Measurements from ENCODE around the gene PNPLA7. TPM values are rescaled to one million over a fixed set of nuclear protein-coding genes. Genes with fewer than 3 reads are reported as not detected.

The PNPLA7 gene
- total RNA-seq, 1 donor, result 11.6 TPM

DNA sequence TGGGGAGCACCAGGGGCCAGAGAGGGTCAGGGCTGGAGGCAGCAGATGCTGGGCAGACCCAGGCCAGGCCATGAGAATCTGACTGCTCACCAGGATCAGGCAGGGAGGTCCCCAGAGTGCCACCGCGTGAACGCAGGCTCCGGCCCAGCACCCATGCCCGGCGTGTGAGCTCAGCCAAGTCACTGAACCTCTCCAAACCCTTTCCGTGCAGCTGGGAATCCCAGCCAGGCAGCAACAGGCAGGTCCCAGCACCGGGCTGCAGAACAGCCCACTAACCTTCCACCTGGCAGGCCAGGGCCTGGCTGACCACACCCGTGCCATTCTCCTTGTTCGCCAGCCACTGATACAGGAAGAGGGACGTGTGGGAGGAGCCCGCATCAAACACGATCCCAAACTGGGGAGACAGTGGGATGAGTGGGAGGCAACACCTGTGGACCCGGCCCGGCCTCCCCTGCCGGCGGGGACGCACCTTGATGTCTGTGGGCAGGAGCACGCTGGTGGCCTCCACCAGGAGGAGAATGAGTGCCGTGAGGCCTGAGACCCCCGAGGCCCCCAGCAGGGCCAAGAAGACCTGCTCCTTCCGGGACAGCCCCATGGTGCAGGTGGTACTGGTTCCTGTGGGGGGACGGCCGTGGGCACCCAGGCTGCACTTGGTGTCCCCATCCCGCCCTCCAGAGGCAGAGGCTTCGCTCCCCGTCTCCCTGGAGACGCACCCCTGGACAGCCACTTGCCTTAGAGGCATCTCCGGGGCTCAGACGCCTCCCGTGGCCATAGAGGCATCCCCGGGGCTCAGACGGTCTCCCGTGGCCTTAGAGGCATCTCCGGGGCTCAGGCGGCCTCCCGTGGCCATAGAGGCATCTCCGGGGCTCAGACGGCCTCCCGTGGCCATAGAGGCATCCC is 112.3 kb downstream of the PNPLA7 start:
- DNase-seq (ENCODE audit: low read depth in 2 of 3, low spot score in 2 of 3), result no peak

DNA sequence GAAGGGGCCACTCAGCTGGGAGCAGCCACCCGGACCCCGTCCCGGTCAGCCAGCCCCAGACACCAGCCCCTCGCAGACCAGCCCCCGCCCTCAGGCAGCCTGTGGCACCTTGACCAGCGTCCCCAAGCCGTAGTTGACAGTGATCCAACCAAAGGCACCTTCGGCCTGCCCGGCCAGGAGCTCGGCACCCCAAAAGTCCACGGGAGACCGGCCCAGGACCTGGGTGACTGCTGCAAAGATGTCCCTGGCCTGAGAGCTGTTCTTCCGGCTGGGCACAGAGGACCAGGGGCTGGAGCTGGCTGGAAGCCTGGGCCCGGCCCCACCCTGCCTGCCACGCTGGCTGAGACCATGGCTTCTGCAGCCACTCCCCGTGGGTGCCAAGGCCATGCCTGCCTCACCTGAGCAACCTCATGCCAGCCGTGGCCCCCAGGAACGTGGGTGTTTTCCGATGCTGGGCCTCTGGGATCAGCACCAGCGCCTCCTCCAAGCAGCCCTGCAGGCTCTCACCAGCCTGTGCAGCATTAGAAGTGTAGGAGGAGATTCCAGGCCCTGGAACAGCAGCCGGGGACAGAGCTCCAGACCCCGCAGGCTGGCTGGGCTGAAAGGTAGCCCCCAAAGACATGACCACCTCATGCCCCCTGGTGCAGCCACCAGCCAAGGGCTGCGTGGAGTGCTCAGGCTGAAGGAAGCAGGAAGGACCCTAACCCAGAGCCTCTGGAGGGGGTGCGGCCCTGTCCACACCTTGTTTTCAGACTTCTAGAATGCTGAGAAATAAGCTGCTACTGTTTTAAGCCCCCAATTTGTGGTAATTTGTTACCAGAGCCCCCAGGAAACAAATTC is 113.2 kb downstream of the PNPLA7 start:
- DNase-seq (ENCODE audit: low read depth in 2 of 3, low spot score in 2 of 3), result no peak

DNA sequence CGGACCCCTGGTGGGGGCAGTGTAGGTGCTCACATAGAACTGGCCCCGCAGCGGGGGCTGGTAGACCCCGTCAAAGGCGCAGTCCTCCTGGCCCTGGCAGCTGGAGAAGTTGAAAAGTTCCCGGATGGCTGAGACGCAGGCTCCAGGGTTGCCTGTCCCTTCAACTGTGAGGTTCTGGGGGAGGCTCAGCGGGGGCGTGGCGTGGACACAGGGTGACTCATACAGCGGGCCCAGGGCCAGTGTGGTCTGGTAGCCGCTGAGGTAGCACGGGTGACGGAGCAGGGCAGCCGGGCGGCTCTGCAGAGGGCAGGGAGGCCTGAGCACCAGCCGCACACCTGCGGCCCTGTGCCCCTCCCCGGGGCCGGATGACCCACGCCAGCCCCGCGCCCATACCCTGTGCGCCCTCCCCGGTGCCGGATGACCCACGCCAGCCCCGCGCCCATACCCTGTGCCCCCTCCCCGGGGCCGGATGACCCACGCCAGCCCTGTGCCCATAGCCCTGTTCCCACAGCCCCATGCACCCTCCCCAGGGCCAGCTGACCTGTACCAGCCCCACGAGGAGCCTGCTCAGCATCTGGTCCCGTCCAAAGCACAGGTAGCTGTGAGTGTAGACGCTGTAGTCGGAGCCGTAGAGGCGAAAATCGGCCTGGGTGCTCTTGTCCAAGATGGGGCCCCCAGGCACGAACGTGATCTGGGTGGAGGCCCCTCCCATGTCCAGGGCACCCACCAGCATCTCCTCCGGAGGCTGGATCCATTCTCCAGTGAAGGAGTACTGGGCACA is 114.0 kb downstream of the PNPLA7 start:
- DNase-seq (ENCODE audit: low read depth in 2 of 3, low spot score in 2 of 3), result peak in 1 of 3 donors; percentile 50

DNA sequence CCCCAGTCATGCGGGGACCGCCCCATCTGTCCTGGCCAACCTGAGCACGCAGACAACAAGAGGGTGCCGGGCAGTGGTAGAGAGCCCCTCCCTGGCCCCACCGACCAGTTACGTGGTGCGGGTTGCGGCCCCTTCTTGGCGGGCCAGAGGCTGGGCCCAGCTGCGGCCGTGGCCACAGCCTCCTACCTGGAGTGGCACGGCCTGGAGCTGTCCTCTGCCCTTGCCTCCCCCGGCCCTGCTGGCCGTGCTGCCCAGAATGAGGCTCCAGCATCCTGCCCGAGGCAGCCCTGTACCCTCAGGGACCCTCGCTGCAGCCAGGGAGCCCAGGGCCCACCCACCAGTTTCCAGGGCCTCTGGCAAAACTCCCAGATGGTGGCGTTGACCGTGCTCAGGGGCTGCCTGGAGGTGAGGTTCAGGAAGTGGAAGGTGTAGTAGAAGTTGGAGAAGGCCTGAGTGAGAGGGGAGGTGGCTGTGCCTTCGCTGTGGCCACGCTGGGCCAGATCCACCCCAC is 114.8 kb downstream of the PNPLA7 start:
- no peak for DNase-seq (ENCODE audit: low read depth in 2 of 3, low spot score in 2 of 3)

DNA sequence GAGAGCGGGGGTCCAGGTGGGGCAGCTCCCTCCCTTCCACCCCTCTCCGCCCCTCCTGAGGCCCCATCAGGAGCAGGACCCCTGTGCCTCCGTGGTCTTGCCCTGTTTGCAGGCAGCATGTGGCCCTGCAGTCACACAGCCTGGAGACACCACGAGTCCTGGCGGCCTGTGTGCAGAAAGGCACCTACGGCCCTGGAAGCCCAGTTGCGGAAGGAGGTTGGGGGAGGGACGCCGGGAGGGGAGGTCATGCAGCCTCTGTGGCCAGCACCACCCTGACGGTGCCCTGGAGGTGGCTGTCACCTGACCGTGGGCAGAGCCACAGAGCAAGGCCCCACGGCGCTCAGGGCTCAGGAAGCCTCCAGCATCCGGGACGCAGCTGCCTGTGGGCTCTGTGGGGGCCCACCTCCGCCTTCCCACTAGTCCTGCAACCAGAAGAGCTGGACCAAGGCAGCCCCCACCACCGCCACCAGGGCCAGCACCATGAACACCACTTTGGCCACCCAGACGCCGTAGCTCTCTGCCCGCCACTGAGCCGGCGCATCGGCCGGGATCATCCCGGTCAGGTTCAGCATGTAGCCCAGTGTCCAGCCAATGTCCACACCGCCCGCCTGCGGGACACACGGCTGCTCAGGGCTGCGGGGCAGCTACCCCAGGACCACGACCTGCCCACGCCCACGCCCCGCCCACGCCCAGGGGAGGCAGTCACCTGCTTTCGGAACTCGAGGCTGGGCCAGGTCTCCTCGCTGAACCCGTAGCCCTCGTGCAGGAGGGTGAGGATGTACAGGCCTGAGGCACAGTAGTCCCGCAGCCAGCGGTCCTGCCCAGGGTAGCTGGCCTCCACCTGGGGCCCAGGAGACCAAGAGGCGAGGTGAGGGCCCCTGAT is 115.5 kb downstream of the PNPLA7 start:
- DNase-seq (ENCODE audit: low read depth in 2 of 3, low spot score in 2 of 3), result peak in 1 of 3 donors; percentile 62

DNA sequence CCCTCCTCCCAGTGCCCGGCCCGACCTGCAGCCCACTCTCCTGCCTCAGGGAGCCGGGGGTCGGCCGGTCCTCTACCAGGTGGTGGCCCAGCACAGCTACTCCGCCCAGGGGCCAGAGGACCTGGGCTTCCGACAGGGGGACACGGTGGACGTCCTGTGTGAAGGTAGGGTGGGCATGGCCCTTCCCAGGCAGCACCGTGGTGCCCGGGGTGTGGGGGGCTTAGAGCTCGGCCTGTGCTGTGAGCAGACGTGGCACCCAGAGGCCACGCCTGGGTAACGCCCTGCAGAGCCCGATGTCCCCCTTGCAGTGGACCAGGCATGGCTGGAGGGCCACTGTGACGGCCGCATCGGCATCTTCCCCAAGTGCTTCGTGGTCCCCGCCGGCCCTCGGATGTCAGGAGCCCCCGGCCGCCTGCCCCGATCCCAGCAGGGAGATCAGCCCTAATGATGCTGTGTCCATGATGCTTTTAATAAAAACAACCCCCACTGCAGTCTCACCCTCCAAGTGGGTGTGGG is 116.2 kb downstream of the PNPLA7 start:
- no peak for DNase-seq (ENCODE audit: low read depth in 2 of 3, low spot score in 2 of 3)

DNA sequence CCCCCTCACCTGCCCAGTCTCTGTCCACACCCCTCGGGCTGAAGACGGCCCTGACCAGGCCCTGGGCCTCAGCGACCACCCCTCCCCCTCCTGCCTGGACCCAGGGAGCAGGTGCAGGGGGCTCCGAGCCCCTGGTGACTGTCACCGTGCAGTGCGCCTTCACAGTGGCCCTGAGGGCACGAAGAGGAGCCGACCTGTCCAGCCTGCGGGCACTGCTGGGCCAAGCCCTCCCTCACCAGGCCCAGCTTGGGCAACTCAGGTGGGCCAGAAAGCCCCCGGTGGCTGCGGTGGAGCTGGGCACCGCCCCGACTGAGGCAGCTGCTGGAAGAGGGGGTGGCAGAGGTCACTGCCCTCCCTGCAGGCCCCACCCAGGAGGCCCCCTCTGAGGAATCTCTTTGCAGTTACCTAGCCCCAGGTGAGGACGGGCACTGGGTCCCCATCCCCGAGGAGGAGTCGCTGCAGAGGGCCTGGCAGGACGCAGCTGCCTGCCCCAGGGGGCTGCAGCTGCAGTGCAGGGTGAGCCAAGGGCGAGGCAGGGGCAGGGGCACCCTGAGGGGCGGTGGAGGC is 116.8 kb downstream of the PNPLA7 start:
- no peak for DNase-seq (ENCODE audit: low read depth in 2 of 3, low spot score in 2 of 3)

DNA sequence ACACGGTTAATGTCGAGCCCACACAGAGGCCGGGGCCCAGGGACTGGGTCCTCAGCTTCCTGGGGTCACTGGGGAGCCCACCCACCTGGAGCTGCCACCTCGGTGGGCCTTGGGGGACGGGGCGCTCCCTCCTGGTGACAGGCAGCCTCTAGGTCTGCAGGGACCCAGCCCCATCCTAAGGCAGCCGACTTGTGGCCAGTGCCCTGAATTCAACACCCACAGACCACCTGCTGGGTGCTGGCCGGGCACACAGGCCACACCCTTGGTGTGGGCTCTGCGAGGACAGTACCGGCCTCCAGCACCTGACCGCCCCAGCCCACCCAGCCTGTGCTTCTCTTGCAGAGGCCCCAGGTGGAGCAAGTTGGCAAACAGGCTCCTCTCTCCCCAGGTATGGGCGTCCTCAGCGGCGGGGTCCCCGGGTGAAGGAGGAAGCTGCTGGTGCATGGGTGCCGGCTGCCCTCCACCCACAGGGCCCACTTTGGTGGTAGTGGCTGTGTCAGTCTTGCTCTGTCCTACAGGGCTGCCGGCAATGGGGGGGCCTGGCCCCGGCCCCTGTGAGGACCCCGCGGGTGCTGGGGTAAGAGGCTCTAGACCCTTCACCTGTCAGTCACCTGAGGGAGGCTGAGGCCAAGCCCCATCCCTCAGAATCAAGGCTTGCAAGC is 117.4 kb downstream of the PNPLA7 start:
- no peak for DNase-seq (ENCODE audit: low read depth in 2 of 3, low spot score in 2 of 3)

DNA sequence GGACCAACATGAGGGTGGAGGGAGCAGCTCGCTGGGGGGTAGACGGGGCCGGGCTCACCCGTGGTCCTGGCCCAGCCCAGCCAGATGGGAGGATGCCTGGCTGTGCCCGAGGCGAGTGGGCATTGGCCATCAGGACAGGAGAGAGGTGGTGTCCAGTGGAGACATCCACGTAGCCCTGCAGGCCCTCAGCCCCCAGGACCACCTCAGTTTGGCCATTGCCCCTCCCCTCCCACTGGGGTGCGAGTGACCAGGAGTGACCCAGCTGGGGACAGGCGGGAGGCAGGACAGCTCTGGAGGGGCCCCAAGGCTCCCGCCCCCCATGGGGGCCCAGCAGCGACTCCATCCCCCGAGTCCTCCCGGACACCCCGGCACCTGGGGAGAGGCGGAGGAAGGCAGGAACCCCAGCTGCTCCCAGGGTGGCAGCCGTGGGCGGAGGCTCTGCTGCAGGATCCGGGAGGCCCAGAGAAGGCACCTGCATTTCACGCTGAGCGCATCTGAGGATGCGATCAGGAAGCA is 118.7 kb downstream of the PNPLA7 start:
- DNase-seq (ENCODE audit: low read depth in 2 of 3, low spot score in 2 of 3), result no peak

DNA sequence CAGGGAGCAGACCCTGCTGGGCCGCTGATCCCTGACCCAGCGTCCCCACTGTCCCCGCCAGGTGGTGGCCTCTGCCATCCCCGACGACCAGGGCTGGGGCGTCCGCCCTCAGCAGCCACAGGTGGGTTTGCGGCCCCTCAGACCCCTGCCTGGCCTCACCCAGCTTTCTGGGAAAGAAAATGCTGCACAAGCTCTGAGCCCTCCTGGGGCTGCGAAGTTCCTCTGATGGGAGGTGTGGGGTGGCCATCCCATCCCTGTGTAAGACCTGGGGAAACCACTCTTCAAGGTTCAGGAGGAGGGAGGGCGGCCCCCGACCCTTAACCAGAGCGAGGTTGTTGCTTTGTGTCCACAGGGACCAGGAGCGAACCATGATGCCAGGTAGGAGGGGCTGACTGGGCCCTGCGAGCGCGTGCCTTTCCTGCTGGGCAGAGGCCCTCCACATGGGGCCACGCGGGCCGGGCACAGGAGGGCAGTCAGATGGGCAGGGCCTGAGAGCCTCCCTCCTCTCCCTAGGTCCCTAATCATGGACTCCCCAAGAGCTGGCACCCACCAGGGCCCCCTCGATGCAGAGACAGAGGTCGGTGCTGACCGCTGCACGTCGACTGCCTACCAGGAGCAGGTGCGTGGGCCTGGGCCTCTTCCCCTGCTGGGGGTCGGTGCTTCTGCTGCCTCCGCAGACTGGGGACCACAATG is 119.3 kb downstream of the PNPLA7 start:
- DNase-seq (ENCODE audit: low read depth in 2 of 3, low spot score in 2 of 3), result no peak

DNA sequence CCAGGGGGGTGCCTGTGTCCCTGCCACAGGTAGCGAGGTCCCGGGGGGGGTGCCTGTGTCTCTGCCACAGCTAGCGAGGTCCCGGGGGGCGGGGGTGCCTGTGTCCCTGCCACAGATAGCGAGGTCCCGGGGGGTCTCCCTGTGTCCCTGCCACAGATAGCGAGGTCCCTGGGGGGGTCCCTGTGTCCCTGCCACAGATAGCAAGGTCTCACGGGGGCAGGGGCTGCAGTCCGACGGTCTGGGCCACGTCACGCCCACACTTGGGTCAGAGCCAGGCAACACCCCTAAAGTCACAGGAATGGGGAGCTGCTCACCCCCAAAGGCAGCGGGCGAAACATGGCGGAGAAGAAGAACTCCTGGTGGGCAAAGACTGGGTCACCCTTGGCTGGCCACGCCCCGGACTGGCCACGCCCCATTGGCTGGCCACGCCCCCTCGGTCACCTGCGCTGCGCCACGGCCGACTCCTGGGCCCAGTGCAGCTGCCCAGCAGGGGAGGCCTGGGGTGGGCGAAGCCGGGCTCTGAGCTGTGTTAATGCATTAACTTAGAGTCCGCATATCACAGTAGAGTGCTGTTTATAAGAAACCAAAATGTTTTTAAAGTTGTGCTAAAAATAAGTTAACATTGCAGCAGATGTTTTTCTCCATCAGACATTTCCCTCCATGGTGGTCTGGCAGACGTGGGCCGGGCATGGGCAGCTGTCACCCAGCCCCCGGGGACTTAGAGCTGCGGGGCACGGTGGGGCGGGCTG is 120.1 kb downstream of the PNPLA7 start:
- no peak for DNase-seq (ENCODE audit: low read depth in 2 of 3, low spot score in 2 of 3)

DNA sequence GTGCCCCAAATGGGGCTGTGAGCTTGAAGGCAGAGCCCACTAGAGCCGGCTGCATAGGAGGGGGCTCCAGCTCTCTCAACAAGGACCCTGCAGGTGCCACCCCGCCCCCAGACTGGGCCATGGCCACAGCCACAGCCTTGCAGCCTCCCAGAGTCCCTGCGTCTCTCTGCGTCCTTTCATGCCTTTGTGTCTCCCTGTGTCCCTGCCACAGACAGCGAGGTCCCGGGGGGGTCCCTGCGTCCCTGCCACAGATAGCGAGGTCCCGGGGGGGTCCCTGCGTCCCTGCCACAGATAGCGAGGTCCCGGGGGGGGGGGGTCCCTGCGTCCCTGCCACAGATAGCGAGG is 120.7 kb downstream of the PNPLA7 start:
- no peak for DNase-seq (ENCODE audit: low read depth in 2 of 3, low spot score in 2 of 3)

DNA sequence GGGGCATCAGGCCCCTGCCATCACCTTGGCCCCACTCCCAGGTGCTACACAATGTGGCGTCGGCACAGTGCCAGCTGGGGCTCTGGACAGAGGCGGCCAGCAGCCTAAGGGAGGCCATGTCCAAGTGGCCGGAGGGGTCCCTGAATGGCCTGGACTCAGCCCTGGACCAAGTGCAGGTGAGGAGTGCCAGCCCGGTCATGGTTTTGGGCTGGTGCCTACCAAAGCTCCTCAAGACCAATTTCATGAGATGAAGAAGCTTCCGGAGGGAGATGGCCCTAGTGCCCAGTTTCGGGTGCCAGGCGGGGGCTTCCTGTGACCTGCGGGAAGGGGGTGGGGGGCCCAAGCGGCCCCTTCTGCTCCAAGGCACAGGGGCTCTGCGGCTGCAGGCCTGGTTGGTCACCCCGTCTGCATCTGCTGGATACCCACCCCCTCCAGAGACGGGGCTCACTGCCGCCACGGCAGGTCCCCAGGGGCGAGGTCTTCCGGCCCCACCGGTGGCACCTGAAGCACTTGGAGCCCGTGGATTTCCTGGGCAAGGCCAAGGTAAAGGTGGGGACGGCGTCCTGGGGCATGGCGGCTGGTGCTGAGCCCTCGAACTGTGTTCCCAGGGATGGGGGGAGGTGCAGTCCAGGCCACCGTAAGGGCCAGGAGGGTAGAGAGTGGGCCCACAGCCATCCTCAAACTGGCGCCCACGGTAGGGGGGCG is 121.2 kb downstream of the PNPLA7 start:
- DNase-seq (ENCODE audit: low read depth in 2 of 3, low spot score in 2 of 3), result no peak

DNA sequence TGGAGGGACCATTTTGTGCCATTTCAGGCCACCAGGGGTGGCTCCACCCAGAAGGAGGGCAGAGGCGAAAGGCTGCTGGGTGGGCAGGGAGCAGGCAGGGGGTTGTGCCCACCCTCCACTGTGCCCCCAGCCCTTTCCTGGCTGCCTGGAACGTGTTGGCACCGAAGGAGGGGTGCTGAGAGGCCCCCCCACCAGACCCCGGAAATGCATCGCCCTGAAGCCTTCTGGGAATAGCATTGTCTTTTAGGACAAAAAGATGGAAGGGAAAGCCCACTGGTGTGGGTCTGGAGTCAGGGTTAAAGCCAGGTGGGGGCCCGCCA is 121.9 kb downstream of the PNPLA7 start:
- no peak for DNase-seq (ENCODE audit: low read depth in 2 of 3, low spot score in 2 of 3)

DNA sequence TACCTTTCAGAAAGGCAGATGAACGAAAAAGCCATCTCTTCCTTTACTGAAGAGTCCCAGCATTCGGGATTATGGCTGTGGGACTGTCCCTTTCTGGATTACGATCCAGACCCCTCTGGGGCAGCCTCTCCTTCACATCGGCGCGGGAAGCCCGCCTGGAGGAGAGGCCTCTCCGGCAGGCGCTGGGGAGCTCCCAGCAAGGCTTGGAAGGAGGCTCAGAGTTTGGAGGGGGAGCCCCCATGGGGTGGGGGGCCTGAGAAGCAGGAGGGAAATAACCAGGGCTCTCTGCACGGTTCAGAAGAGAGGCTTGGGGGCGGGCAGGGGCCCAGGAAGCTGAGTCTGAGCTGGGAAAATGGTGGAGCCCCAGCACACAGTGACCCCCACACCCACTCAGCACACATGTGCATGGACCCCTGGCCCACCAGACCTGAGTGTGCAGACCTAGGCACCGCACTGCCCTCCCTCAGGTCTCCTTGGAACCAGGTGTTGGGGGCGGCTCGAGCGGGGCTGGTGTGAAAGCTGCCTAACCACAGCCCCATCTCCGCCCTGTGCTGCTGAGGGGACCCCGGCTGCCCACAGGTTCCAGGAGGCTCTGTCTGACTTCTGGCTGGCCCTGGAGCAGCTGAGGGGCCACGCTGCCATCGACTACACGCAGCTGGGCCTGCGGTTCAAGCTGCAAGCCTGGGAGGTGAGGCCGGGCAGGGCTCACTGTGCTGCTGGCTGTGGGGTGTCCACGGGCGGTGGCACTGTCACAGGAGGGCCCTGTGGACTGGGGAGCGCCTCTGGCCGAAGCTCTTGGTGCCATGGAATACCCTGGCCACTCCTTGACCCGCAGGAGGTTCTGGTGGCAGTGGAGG is 122.5 kb downstream of the PNPLA7 start:
- DNase-seq (ENCODE audit: low read depth in 2 of 3, low spot score in 2 of 3), result no peak
